Measurements from ENCODE around the gene TRIM67. TPM values are rescaled to one million over a fixed set of nuclear protein-coding genes. Genes with fewer than 3 reads are reported as not detected.

Gene TRIM67
- total RNA-seq, 1 experiment from 2014 or later = not detected

DNA sequence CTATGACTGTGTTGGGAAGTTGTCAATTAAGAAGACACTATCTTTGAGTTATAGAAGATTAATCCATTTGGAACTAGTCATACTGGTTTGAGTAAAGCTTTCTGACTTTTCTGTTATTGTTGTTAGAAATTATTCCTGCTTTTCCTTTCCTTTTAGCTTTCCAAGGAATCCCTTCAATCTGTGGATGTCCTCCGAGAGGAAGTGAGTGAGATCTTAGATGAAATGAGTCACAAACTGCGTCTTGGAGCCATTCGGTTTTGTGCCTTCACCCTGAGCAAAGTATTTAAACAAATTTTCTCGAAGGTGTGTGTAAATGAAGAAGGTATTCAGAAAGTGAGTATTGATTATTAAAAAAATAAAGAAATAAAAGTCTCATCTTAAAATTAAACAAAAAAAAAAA is 98.5 kb downstream of the TRIM67 start:
- POLR2A ChIA-PET = no interaction called here
- DNase-seq (ENCODE audit: low spot score) (no peak), ATAC-seq (no peak)
- TF ChIP-seq E2F1 (CRISPR knock-in tag; IDR thresholded peaks at IDR 0.05) (no peak), ZNF138 (CRISPR knock-in tag; conservative IDR thresholded peaks at IDR 0.05) (no peak), PRDM15 (CRISPR knock-in tag; IDR thresholded peaks at IDR 0.05) (no peak), ATF2 (CRISPR knock-in tag; IDR thresholded peaks at IDR 0.05; ENCODE audit: borderline replicate concordance, low read depth) (no peak), MAX (CRISPR knock-in tag; IDR thresholded peaks at IDR 0.05) (no peak), JUN (CRISPR knock-in tag; IDR thresholded peaks at IDR 0.05) (no peak), NR1H2 (CRISPR knock-in tag; IDR thresholded peaks at IDR 0.05) (no peak), SOX15 (CRISPR knock-in tag; IDR thresholded peaks at IDR 0.05) (no peak), RELA (CRISPR knock-in tag; IDR thresholded peaks at IDR 0.05; ENCODE audit: borderline replicate concordance) (no peak), NFYB (CRISPR knock-in tag; conservative IDR thresholded peaks at IDR 0.05; ENCODE audit: low read depth) (no peak), FOXP4 (CRISPR knock-in tag; IDR thresholded peaks at IDR 0.05) (no peak), ETV6 (CRISPR knock-in tag; IDR thresholded peaks at IDR 0.05) (no peak), E2F5 (CRISPR knock-in tag; IDR thresholded peaks at IDR 0.05) (no peak), TCF7 (CRISPR knock-in tag; IDR thresholded peaks at IDR 0.05; ENCODE audit: low read depth) (no peak), EMX1 (CRISPR knock-in tag; IDR thresholded peaks at IDR 0.05) (no peak)
- TF ChIP-seq, protein P1, sequence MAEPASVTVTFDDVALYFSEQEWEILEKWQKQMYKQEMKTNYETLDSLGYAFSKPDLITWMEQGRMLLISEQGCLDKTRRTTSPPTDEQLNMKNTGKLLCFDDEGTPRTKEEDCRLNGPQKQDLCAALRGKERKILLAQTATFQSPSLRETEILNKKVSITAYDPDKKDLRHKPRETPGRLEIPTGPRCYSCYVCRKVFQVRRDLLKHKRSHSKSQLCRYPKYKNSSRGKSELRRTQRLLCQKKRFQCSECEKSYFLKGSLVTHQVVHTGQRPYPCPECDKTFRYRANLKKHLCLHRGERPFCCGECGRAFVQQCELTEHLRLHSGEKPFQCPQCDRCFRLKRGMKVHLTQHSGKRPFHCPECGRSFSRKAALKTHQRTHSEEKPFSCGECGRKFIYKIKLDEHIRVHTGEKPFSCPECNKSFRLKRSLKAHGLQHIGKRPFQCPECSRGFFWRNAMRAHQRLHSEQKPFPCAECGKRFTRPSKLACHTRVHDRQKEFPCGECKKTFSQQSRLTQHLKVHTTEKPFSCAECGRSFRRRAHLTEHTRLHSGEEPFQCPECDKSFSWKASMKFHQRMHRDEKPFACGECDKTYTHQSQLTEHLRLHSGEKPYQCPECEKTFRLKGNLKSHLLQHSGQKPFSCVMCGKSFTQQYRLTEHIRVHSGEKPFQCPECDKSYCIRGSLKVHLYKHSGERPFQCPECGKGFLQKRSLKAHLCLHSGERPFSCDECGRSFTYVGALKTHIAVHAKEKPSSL (CRISPR knock-in tag; conservative IDR thresholded peaks at IDR 0.05) = no peak
- TF ChIP-seq, protein P2, sequence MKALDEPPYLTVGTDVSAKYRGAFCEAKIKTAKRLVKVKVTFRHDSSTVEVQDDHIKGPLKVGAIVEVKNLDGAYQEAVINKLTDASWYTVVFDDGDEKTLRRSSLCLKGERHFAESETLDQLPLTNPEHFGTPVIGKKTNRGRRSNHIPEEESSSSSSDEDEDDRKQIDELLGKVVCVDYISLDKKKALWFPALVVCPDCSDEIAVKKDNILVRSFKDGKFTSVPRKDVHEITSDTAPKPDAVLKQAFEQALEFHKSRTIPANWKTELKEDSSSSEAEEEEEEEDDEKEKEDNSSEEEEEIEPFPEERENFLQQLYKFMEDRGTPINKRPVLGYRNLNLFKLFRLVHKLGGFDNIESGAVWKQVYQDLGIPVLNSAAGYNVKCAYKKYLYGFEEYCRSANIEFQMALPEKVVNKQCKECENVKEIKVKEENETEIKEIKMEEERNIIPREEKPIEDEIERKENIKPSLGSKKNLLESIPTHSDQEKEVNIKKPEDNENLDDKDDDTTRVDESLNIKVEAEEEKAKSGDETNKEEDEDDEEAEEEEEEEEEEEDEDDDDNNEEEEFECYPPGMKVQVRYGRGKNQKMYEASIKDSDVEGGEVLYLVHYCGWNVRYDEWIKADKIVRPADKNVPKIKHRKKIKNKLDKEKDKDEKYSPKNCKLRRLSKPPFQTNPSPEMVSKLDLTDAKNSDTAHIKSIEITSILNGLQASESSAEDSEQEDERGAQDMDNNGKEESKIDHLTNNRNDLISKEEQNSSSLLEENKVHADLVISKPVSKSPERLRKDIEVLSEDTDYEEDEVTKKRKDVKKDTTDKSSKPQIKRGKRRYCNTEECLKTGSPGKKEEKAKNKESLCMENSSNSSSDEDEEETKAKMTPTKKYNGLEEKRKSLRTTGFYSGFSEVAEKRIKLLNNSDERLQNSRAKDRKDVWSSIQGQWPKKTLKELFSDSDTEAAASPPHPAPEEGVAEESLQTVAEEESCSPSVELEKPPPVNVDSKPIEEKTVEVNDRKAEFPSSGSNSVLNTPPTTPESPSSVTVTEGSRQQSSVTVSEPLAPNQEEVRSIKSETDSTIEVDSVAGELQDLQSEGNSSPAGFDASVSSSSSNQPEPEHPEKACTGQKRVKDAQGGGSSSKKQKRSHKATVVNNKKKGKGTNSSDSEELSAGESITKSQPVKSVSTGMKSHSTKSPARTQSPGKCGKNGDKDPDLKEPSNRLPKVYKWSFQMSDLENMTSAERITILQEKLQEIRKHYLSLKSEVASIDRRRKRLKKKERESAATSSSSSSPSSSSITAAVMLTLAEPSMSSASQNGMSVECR (CRISPR knock-in tag; IDR thresholded peaks at IDR 0.05; ENCODE audit: borderline replicate concordance) = no peak
- TF ChIP-seq, protein P3, sequence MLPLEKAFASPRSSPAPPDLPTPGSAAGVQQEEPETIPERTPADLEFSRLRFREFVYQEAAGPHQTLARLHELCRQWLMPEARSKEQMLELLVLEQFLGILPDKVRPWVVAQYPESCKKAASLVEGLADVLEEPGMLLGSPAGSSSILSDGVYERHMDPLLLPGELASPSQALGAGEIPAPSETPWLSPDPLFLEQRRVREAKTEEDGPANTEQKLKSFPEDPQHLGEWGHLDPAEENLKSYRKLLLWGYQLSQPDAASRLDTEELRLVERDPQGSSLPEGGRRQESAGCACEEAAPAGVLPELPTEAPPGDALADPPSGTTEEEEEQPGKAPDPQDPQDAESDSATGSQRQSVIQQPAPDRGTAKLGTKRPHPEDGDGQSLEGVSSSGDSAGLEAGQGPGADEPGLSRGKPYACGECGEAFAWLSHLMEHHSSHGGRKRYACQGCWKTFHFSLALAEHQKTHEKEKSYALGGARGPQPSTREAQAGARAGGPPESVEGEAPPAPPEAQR (CRISPR knock-in tag; IDR thresholded peaks at IDR 0.05) = no peak
- Mint-ChIP-seq H3K36me3 (peaks cover 24% of the 10 kb centered on the region), H3K4me3 (no peak overlapping the region), H3K27me3 (ENCODE audit: low read depth) (no peaks in the 10 kb centered on the region), H3K9me3 (no peaks in the 10 kb centered on the region), H3K27ac (no peak overlapping the region), H3K4me1 (no peaks in the 10 kb centered on the region)
- CTCF ChIA-PET = no interaction called here
